HEK293 (cell line): Measurements from ENCODE around the gene REC8.
A peak's percentile ranks its signal among the peaks of the same experiment; 100 is the strongest.

ENCODE experiments used
- GLIS2 ChIP-seq: fragments of 450-650 bp; formaldehyde crosslinking; IDR thresholded peaks from 2 replicates; pipeline ENCODE4 v1.5.1; 2016; ENCODE audit warnings: missing biosample characterization, missing genetic modification characterization
- IKZF3 ChIP-seq: fragments of 450-650 bp; IDR thresholded peaks from 2 replicates; pipeline ENCODE4 v1.5.0; 2018; ENCODE audit warnings: missing biosample characterization, mild to moderate bottlenecking, missing genetic modification characterization, moderate library complexity
- KLF1 ChIP-seq: fragments of 450-650 bp; formaldehyde crosslinking; IDR thresholded peaks from 2 replicates; pipeline ENCODE4 v1.5.1; 2016; ENCODE audit warnings: missing biosample characterization, missing genetic modification characterization
- SCRT2 ChIP-seq: fragments of 450-650 bp; formaldehyde crosslinking; IDR thresholded peaks from 2 replicates; pipeline ENCODE4 v1.5.1; 2016; ENCODE audit warnings: missing biosample characterization, missing genetic modification characterization
- YY2 ChIP-seq: fragments of 450-650 bp; formaldehyde crosslinking; IDR thresholded peaks from 2 replicates; pipeline ENCODE4 v1.5.1; 2016; ENCODE audit warnings: missing biosample characterization, missing genetic modification characterization
- ZBTB20 ChIP-seq: fragments of 450-650 bp; formaldehyde crosslinking; IDR thresholded peaks from 2 replicates; pipeline ENCODE4 v1.5.1; 2016; ENCODE audit warnings: missing biosample characterization, missing genetic modification characterization
- ZFHX2 ChIP-seq: fragments of 450-650 bp; formaldehyde crosslinking; conservative IDR thresholded peaks from 2 replicates; pipeline ENCODE4 v1.5.1; 2016; ENCODE audit warnings: missing biosample characterization, missing genetic modification characterization
- ZNF112 ChIP-seq: fragments of 450-650 bp; formaldehyde crosslinking; IDR thresholded peaks from 2 replicates; pipeline ENCODE4 v1.5.0; 2017; ENCODE audit warnings: missing biosample characterization, missing genetic modification characterization
- ZNF266 ChIP-seq: fragments of 450-650 bp; formaldehyde crosslinking; IDR thresholded peaks from 2 replicates; pipeline ENCODE4 v1.5.1; 2016; ENCODE audit warnings: missing biosample characterization, missing genetic modification characterization, low read depth
- ZNF311 ChIP-seq: fragments of 450-650 bp; formaldehyde crosslinking; IDR thresholded peaks from 2 replicates; pipeline ENCODE4 v1.5.1; 2017; ENCODE audit warnings: missing biosample characterization, missing genetic modification characterization, borderline replicate concordance
- ZNF324 ChIP-seq: fragments of 450-650 bp; formaldehyde crosslinking; IDR thresholded peaks from 2 replicates; pipeline ENCODE4 v1.5.1; 2016; ENCODE audit warnings: missing biosample characterization, missing genetic modification characterization
- ZNF394 ChIP-seq: fragments of 450-650 bp; formaldehyde crosslinking; IDR thresholded peaks from 2 replicates; pipeline ENCODE4 v1.5.1; 2016; ENCODE audit warnings: missing biosample characterization, missing genetic modification characterization, mild to moderate bottlenecking, moderate library complexity, borderline replicate concordance
- ZNF501 ChIP-seq: fragments of 450-650 bp; formaldehyde crosslinking; IDR thresholded peaks from 2 replicates; pipeline ENCODE4 v1.5.1; 2016; ENCODE audit warnings: missing biosample characterization, missing genetic modification characterization
- ZNF513 ChIP-seq: fragments of 450-650 bp; IDR thresholded peaks from 2 replicates; pipeline ENCODE4 v1.5.1; 2018; ENCODE audit warnings: missing biosample characterization, missing genetic modification characterization
- ZNF521 ChIP-seq: fragments of 450-650 bp; formaldehyde crosslinking; IDR thresholded peaks from 2 replicates; pipeline ENCODE4 v1.5.1; 2017; ENCODE audit warnings: missing biosample characterization, mild to moderate bottlenecking, missing genetic modification characterization
- ZNF530 ChIP-seq: fragments of 450-650 bp; formaldehyde crosslinking; IDR thresholded peaks from 2 replicates; pipeline ENCODE4 v1.5.1; 2016; ENCODE audit warnings: low read depth, missing biosample characterization, missing genetic modification characterization
- ZNF549 ChIP-seq: fragments of 450-650 bp; IDR thresholded peaks from 2 replicates; pipeline ENCODE4 v1.5.1; 2018; ENCODE audit warnings: missing biosample characterization, missing genetic modification characterization, mild to moderate bottlenecking, inconsistent platforms, moderate library complexity
- ZNF555 ChIP-seq: fragments of 450-650 bp; formaldehyde crosslinking; conservative IDR thresholded peaks from 2 replicates; pipeline ENCODE4 v1.5.1; 2017; ENCODE audit warnings: missing biosample characterization, mild to moderate bottlenecking, missing genetic modification characterization, inconsistent platforms
- ZNF701 ChIP-seq: fragments of 450-650 bp; formaldehyde crosslinking; IDR thresholded peaks from 2 replicates; pipeline ENCODE4 v1.5.1; 2016; ENCODE audit warnings: missing biosample characterization, missing genetic modification characterization
- ZNF791 ChIP-seq: fragments of 450-650 bp; formaldehyde crosslinking; IDR thresholded peaks from 2 replicates; pipeline ENCODE4 v1.5.1; 2016; ENCODE audit warnings: missing biosample characterization, missing genetic modification characterization
- ZSCAN16 ChIP-seq: fragments of 450-650 bp; formaldehyde crosslinking; IDR thresholded peaks from 2 replicates; pipeline ENCODE4 v1.5.1; 2016; ENCODE audit warnings: missing biosample characterization, missing genetic modification characterization
- TF ChIP-seq, protein P1 (sequence below): fragments of 450-650 bp; formaldehyde crosslinking; conservative IDR thresholded peaks from 2 replicates; pipeline ENCODE4 v1.5.1; 2016; ENCODE audit warnings: low read depth, missing biosample characterization, missing genetic modification characterization
- TF ChIP-seq, protein P2 (sequence below): fragments of 450-650 bp; formaldehyde crosslinking; IDR thresholded peaks from 2 replicates; pipeline ENCODE4 v1.5.1; 2016; ENCODE audit warnings: missing biosample characterization, missing genetic modification characterization
- TF ChIP-seq, protein P3 (sequence below): fragments of 450-650 bp; formaldehyde crosslinking; IDR thresholded peaks from 2 replicates; pipeline ENCODE4 v1.5.1; 2016; ENCODE audit warnings: missing biosample characterization, missing genetic modification characterization
- TF ChIP-seq, protein P4 (sequence below): fragments of 450-650 bp; formaldehyde crosslinking; IDR thresholded peaks from 2 replicates; pipeline ENCODE4 v1.5.1; 2017; ENCODE audit warnings: missing biosample characterization, mild to moderate bottlenecking, missing genetic modification characterization, moderate library complexity
- TF ChIP-seq, protein P5 (sequence below): fragments of 450-650 bp; formaldehyde crosslinking; IDR thresholded peaks from 2 replicates; pipeline ENCODE4 v1.5.1; 2016; ENCODE audit warnings: missing biosample characterization, missing genetic modification characterization
- TF ChIP-seq, protein P6 (sequence below): fragments of 450-650 bp; formaldehyde crosslinking; IDR thresholded peaks from 2 replicates; pipeline ENCODE4 v1.5.1; 2016; ENCODE audit warnings: missing biosample characterization, missing genetic modification characterization

The REC8 gene

DNA sequence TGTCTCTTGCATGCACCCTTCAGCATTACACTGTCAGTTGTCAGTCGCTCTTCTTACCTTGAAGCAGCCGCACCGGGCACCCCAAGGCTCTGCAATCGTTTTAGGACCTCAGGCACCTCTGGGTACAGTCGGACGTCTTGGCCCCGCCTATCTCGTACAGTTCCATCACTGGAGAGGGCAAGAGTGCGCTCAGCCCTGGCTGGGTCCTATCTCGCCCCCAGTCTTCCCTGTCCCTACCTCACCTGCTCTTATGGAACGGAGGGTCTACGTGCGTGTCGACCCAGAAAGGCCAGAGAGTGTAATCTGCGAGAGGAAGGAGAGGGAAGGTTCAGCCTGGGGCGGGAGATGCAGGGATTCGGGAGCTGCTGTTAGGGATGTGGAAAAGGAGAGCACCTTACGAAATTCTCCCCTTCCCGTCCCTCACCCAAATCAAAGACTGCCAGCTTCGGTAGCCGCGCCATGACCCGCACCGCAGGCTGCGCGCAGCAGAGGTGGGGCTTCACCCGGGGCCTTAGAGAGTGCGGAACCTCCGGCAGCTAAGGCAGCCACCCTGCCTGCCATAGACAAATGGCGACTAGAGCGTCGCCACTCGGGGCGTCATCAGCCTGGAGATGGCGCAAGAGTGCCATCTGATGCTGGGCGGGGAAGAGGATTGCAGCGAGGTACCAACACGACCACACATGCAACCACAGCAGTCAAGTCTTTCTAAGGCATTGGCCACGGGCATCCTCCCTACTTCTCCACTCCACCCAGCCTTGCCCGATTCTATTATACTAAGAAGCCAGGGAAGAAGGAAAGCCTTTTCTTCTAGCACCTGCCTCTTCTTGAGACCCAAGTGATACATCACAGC is 43.8 kb downstream of the REC8 start, which contains the start of gene MDP1 (continued):
- TF ChIP-seq, protein P1, sequence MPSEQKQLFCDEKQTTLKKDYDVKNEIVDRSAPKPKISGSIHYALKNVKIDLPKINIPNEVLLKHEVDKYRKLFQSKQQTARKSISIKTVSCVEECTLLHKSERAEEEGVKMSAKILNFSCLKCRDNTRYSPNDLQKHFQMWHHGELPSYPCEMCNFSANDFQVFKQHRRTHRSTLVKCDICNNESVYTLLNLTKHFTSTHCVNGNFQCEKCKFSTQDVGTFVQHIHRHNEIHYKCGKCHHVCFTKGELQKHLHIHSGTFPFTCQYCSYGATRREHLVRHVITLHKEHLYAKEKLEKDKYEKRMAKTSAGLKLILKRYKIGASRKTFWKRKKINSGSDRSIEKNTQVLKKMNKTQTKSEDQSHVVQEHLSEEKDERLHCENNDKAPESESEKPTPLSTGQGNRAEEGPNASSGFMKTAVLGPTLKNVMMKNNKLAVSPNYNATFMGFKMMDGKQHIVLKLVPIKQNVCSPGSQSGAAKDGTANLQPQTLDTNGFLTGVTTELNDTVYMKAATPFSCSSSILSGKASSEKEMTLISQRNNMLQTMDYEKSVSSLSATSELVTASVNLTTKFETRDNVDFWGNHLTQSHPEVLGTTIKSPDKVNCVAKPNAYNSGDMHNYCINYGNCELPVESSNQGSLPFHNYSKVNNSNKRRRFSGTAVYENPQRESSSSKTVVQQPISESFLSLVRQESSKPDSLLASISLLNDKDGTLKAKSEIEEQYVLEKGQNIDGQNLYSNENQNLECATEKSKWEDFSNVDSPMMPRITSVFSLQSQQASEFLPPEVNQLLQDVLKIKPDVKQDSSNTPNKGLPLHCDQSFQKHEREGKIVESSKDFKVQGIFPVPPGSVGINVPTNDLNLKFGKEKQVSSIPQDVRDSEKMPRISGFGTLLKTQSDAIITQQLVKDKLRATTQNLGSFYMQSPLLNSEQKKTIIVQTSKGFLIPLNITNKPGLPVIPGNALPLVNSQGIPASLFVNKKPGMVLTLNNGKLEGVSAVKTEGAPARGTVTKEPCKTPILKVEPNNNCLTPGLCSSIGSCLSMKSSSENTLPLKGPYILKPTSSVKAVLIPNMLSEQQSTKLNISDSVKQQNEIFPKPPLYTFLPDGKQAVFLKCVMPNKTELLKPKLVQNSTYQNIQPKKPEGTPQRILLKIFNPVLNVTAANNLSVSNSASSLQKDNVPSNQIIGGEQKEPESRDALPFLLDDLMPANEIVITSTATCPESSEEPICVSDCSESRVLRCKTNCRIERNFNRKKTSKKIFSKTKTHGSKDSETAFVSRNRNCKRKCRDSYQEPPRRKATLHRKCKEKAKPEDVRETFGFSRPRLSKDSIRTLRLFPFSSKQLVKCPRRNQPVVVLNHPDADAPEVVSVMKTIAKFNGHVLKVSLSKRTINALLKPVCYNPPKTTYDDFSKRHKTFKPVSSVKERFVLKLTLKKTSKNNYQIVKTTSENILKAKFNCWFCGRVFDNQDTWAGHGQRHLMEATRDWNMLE (tag by site-specific recombination) = no peak
- TF ChIP-seq ZNF549 (tag by site-specific recombination) (no peak), ZFHX2 (tag by site-specific recombination) (no peak), ZNF112 (no peak), ZNF701 (tag by site-specific recombination) (no peak), IKZF3 (tag by site-specific recombination) (no peak), ZNF394 (peak; percentile 58; the same call in 1 of the 2 replicates), KLF1 (tag by site-specific recombination) (peak; percentile 89), ZNF324 (tag by site-specific recombination) (peak; percentile 76; the same call in 1 of the 2 replicates), YY2 (tag by site-specific recombination) (peak; percentile 86), ZNF521 (tag by site-specific recombination) (no peak), GLIS2 (no peak), ZBTB20 (tag by site-specific recombination) (peak; percentile 60; the same call in 1 of the 2 replicates), SCRT2 (tag by site-specific recombination) (no peak), ZNF555 (tag by site-specific recombination) (no peak), ZNF266 (tag by site-specific recombination) (no peak), ZNF513 (tag by site-specific recombination) (no peak), ZNF501 (tag by site-specific recombination) (no peak; the same call in 1 of the 2 replicates), ZNF311 (no peak), ZSCAN16 (tag by site-specific recombination) (no peak), ZNF791 (tag by site-specific recombination) (no peak), ZNF530 (tag by site-specific recombination) (no peak)
- TF ChIP-seq, protein P2, sequence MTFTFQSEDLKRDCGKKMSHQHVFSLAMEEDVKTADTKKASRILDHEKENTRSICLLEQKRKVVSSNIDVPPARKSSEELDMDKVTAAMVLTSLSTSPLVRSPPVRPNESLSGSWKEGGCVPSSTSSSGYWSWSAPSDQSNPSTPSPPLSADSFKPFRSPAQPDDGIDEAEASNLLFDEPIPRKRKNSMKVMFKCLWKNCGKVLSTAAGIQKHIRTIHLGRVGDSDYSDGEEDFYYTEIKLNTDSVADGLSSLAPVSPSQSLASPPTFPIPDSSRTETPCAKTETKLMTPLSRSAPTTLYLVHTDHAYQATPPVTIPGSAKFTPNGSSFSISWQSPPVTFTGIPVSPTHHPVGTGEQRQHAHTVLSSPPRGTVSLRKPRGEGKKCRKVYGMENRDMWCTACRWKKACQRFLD (tag by site-specific recombination) = no peak
- TF ChIP-seq, protein P3, sequence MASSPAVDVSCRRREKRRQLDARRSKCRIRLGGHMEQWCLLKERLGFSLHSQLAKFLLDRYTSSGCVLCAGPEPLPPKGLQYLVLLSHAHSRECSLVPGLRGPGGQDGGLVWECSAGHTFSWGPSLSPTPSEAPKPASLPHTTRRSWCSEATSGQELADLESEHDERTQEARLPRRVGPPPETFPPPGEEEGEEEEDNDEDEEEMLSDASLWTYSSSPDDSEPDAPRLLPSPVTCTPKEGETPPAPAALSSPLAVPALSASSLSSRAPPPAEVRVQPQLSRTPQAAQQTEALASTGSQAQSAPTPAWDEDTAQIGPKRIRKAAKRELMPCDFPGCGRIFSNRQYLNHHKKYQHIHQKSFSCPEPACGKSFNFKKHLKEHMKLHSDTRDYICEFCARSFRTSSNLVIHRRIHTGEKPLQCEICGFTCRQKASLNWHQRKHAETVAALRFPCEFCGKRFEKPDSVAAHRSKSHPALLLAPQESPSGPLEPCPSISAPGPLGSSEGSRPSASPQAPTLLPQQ (tag by site-specific recombination) = peak; percentile 82; the same call in 1 of the 2 replicates
- TF ChIP-seq, protein P4, sequence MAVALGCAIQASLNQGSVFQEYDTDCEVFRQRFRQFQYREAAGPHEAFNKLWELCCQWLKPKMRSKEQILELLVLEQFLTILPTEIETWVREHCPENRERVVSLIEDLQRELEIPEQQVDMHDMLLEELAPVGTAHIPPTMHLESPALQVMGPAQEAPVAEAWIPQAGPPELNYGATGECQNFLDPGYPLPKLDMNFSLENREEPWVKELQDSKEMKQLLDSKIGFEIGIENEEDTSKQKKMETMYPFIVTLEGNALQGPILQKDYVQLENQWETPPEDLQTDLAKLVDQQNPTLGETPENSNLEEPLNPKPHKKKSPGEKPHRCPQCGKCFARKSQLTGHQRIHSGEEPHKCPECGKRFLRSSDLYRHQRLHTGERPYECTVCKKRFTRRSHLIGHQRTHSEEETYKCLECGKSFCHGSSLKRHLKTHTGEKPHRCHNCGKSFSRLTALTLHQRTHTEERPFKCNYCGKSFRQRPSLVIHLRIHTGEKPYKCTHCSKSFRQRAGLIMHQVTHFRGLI = peak; percentile 68; the same call in 1 of the 2 replicates
- TF ChIP-seq, protein P5, sequence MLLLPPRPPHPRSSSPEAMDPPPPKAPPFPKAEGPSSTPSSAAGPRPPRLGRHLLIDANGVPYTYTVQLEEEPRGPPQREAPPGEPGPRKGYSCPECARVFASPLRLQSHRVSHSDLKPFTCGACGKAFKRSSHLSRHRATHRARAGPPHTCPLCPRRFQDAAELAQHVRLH (tag by site-specific recombination) = no peak
- TF ChIP-seq, protein P6, sequence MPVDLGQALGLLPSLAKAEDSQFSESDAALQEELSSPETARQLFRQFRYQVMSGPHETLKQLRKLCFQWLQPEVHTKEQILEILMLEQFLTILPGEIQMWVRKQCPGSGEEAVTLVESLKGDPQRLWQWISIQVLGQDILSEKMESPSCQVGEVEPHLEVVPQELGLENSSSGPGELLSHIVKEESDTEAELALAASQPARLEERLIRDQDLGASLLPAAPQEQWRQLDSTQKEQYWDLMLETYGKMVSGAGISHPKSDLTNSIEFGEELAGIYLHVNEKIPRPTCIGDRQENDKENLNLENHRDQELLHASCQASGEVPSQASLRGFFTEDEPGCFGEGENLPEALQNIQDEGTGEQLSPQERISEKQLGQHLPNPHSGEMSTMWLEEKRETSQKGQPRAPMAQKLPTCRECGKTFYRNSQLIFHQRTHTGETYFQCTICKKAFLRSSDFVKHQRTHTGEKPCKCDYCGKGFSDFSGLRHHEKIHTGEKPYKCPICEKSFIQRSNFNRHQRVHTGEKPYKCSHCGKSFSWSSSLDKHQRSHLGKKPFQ (tag by site-specific recombination) = no peak
